ENCODE results near the gene AURKB. TPM values are rescaled to one million over a fixed set of nuclear protein-coding genes. Genes with fewer than 3 reads are reported as not detected.

The AURKB gene
- total RNA-seq, 1 donor from 2014 or later = 1.4 TPM

DNA sequence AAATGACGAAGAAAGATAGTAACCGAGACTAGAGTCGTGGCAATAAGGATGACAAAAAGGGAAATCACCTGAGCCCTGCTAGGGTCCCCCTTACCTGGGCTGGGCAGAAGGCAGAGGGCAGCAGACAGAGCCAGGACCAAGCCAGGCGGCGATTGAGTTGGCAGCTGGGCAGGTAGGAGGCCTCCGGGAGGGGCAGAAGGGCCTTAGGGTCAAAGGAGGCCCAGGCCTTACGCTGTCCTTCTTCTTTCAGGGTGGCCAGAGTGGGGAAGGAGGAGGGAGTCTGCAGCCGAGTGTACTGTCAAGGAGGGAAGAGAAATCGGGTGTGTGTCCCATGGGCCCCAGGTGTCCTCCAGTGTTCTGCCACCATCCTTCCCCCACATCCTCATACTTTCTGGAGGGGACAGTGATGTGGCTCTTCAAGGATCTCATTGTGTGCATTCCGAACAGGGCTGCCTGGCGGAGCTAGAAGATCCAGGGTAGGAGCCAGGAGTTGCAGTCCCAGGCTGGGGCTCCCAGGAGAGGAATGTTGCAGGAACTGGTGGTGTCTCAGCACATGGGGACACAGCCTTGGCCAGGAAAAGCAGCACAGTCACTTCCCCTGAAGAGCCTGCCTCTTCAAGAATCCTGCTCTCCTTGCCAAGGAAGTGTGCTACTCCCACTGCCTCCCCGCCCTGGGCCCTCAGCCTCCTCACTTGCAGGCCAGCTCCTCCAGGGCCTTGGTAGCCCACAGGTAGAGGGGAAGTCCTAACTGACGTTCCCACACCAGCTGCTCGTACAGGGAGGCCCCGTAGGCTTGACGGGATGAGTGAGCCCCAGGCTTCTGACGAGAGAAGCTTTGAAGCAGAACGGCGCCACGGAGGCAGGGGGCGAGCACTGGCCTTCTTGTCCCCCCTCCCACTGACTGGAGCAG, 24.2 kb upstream of the AURKB start:
- H3K27me3 ChIP-seq = no peaks in the 10 kb centered on the region
- no peaks in the 10 kb centered on the region for H3K4me1 ChIP-seq
- H3K9me3 ChIP-seq = no peaks in the 10 kb centered on the region
- no peak overlapping the region for H3K4me3 ChIP-seq
- H3K36me3 ChIP-seq = peaks cover 100% of the 10 kb centered on the region
- TF ChIP-seq, protein P1, sequence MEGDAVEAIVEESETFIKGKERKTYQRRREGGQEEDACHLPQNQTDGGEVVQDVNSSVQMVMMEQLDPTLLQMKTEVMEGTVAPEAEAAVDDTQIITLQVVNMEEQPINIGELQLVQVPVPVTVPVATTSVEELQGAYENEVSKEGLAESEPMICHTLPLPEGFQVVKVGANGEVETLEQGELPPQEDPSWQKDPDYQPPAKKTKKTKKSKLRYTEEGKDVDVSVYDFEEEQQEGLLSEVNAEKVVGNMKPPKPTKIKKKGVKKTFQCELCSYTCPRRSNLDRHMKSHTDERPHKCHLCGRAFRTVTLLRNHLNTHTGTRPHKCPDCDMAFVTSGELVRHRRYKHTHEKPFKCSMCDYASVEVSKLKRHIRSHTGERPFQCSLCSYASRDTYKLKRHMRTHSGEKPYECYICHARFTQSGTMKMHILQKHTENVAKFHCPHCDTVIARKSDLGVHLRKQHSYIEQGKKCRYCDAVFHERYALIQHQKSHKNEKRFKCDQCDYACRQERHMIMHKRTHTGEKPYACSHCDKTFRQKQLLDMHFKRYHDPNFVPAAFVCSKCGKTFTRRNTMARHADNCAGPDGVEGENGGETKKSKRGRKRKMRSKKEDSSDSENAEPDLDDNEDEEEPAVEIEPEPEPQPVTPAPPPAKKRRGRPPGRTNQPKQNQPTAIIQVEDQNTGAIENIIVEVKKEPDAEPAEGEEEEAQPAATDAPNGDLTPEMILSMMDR (IDR thresholded peaks at IDR 0.05) = no peak
- DNase-seq (no peak), ATAC-seq (no peak)
- intact Hi-C loops (cut with DNase I) = no loop called here
- no peak overlapping the region for H3K27ac ChIP-seq

GRCh38 chr17:8231701-8232100, 21.3 kb upstream of the AURKB start:
- no peak for ATAC-seq
- peaks cover 6% of the 10 kb centered on the region for H3K4me1 ChIP-seq
- TF ChIP-seq, protein P1 (IDR thresholded peaks at IDR 0.05) = no peak
- intact Hi-C loops (cut with DNase I) = no loop called here
- H3K27me3 ChIP-seq = no peaks in the 10 kb centered on the region
- H3K4me3 ChIP-seq = no peak overlapping the region
- no peak for DNase-seq
- H3K27ac ChIP-seq = no peak overlapping the region
- no peaks in the 10 kb centered on the region for H3K9me3 ChIP-seq
- H3K36me3 ChIP-seq = peaks cover 96% of the 10 kb centered on the region

GRCh38 chr17:8227238-8227581, 16.8 kb upstream of the AURKB start:
- Histone ChIP-seq H3K36me3 (peaks cover 51% of the 10 kb centered on the region), H3K27me3 (no peaks in the 10 kb centered on the region), H3K9me3 (no peaks in the 10 kb centered on the region), H3K27ac (no peak overlapping the region), H3K4me1 (peaks cover 20% of the 10 kb centered on the region), H3K4me3 (peak overlapping the region; percentile 32)
- intact Hi-C loops (cut with DNase I) = no loop called here
- TF ChIP-seq, protein P1 (IDR thresholded peaks at IDR 0.05) = no peak
- no peak for DNase-seq
- no peak for ATAC-seq

GRCh38 chr17:8226536-8227237, 16.3 kb upstream of the AURKB start:
- ATAC-seq (no peak), DNase-seq (peak; percentile 69)
- H3K9me3 ChIP-seq = no peaks in the 10 kb centered on the region
- intact Hi-C loops (cut with DNase I) = no loop called here
- peaks cover 46% of the 10 kb centered on the region for H3K36me3 ChIP-seq
- H3K4me1 ChIP-seq = peaks cover 20% of the 10 kb centered on the region
- TF ChIP-seq, protein P1 (IDR thresholded peaks at IDR 0.05) = no peak
- H3K27me3 ChIP-seq = no peaks in the 10 kb centered on the region
- H3K4me3 ChIP-seq = peak overlapping the region; percentile 32
- peak overlapping the region; percentile 15 for H3K27ac ChIP-seq

- Histone ChIP-seq H3K36me3 (peaks cover 39% of the 10 kb centered on the region), H3K9me3 (no peaks in the 10 kb centered on the region), H3K4me1 (peaks cover 20% of the 10 kb centered on the region), H3K27me3 (no peaks in the 10 kb centered on the region), H3K4me3 (peak overlapping the region; percentile 32), H3K27ac (peak overlapping the region; percentile 15)
- TF ChIP-seq, protein P1 (IDR thresholded peaks at IDR 0.05) = no peak
- intact Hi-C loops (cut with DNase I) = no loop called here
- ATAC-seq = no peak
- no peak for DNase-seq
Measured at GRCh38 chr17:8225813-8226535, 15.6 kb upstream of the AURKB start.

Measured in upper lobe of right lung (tissue), 1 donor.